OCI-M2 (cell line): ENCODE results near the gene CCDC8.
"Not testable (repeated sequence)": the region's sequence is repeated elsewhere in the genome, so short reads cannot be mapped to it uniquely, and the experiment has no call there.

Experiments
- DNase-seq: peaks from one replicate; lab custom pipeline; 2025; ENCODE audit not compliant: unreplicated experiment; lab: John Stamatoyannopoulos, UW

CCDC8 gene, protein sequence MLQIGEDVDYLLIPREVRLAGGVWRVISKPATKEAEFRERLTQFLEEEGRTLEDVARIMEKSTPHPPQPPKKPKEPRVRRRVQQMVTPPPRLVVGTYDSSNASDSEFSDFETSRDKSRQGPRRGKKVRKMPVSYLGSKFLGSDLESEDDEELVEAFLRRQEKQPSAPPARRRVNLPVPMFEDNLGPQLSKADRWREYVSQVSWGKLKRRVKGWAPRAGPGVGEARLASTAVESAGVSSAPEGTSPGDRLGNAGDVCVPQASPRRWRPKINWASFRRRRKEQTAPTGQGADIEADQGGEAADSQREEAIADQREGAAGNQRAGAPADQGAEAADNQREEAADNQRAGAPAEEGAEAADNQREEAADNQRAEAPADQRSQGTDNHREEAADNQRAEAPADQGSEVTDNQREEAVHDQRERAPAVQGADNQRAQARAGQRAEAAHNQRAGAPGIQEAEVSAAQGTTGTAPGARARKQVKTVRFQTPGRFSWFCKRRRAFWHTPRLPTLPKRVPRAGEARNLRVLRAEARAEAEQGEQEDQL

GRCh38 chr19:46413262-46414031, at the start of gene CCDC8:
Gene CCDC8, minus strand, starts transcription at chr19:46413564. Its CDS starts 754 bp downstream, at chr19:46412810.
- peak; percentile 95 for DNase-seq

- no peak for DNase-seq
These were observed 48.2 kb upstream of the CCDC8 start for GRCh38 chr19:46461537-46461936.

DNA sequence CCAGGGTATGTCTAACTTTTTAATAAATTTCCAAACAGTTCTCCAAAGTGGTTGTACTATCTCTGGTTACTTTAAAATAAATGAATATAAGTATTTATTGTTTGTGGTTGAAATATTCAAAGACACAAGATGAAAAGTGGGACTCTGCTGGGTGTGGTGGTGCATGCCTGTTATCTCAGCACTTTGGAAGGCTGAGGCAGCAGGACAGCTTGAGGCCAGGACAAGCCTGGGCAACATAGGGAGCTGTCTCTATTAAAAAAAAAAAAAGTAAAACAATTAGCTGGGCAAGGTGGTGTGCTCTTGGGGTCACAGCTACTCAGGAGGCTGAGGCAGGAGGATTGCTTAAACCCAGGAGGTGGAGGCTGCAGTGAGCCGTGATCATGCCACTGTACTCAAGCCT, 47.6 kb upstream of the CCDC8 start:
- DNase-seq, result no peak

- no peak for DNase-seq
These were observed 46.7 kb upstream of the CCDC8 start for GRCh38 chr19:46460055-46460454.

GRCh38 chr19:46456930-46457329, 43.6 kb upstream of the CCDC8 start:
- no peak for DNase-seq

GRCh38 chr19:46454244-46454643, 40.9 kb upstream of the CCDC8 start:
- no peak for DNase-seq

DNA sequence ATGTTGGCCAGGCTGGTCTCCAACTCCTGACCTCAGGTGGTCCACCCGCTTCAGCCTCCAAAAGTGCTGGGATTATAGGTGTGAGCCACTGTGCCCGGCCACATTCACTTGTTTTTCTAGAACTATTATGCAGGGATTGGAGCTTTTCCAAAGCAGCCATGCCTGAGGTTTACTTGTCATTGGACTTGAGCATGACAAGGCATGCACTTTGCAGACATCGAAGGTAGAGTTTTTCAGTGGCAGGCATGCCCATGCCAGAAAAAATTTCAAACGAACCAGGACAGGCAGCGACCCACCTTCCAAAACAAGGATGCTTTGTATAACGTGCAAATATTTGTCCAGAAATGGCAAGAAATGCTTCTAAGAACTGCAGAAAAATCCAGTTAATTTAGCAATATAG, 40.3 kb upstream of the CCDC8 start:
- DNase-seq, result no peak

DNA sequence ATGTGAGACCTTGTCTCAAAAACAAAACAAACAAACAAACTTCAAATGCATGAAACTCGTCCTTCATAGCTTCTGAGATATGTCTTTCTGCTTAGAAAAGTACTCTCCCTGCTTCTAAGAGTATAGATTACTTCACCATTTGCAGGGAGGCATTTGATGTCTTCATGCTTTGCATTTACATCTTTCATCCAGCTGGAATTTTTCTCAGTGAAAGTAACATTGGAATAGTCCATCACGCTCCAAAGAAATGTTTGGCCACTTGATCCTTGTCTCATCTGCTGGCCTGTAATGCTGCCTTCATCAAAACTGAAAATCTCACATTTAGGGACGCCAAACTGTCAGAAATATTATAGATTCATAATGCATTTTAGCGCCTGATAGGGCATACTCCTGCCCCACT, 38.8 kb upstream of the CCDC8 start:
- DNase-seq, result no peak

GRCh38 chr19:46451352-46451751, 38.0 kb upstream of the CCDC8 start:
- DNase-seq, result no peak

DNA sequence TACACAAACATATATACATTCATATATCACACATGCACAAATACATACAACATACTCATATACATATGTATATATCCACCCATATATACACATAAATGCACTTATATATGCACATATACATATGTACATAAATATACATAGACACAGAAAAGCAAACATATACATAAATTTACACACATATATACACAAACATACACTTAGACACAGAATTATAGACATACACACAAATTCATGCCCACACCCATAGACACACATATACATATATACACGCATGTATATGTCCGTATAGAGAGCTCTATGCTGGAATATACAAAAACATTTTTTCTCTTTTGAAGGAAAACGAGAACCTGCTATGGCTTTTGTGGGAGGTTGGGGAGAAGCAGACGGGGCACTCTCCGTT, 37.4 kb upstream of the CCDC8 start:
- DNase-seq, result no peak

DNA sequence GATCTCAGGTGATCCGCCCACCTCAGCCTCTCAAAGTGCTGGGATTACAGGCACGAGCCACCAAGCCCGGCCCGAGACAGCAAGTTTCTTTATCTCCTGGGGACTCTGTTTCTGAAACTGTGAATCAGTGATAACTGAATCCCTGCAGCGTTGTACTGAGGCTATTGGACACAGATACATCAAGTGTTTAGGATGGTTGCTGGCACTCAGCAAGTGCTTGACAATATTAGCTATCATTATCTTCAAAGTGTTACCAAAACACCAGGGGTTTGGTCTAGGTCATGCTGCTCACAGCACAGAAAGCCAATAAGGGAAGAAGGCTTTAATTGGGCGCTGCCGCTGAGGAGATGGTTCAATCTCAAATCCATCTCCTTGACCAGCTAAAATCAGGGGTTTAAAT, 35.9 kb upstream of the CCDC8 start:
- no peak for DNase-seq

DNA sequence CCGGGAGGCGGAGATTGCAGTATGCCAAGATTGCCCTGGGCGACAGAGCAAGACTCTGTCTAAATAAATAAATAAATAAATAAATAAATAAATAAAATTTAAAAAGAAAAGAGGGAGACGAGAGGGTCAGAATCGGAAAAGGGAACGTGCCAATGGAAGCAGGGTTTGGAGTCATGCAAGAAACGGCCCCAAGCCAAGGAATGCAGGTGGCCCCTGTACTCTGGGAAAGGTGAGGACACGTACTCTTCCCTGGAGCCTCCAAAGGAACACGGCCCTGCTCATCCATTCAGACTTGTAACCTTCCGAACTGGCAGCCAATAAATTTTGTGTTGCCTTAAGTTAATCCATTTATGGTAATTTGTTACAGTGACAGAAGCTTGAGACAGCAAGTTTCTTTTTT, 35.2 kb upstream of the CCDC8 start:
- no peak for DNase-seq

DNA sequence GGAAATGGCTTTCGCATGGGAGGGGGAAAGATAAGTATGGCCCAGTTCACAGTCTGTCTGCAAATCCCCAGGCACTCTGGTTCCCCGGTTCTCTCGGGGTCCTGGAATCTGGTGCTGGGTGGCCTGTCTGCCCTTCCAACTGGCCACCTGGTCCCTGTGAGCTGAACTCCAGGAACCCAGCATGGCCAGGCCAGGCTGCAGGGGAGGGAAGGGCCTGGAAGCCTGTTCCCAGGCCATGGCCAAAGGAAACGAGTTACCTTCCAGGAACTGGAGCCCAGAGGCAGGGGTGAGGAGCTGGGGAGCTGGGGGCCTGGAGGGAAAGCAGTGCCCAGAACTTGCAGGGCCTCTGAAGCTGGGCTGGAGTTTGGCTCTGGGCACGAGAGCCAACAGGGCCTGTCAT, 34.5 kb upstream of the CCDC8 start:
- no peak for DNase-seq

DNA sequence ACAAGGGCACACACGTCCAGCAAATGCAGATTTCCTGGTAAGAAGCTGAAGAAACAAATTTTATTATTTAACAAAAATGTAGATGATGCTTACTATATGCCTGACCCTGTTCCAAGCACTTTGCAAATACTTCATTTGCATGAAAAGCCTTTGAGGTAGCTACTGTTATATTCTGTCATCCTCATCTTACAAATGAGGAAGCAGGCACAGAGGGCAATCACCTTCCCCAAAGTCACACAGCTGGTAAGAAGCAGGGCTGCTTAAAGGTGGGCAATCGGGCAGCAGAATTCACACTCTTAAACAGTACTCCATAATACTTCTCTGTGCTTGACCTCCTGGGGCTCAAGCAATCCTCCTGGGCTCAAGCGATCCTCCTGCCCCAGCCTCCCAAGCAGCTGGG, 33.6 kb upstream of the CCDC8 start:
- no peak for DNase-seq

- DNase-seq, result no peak
These were observed 32.7 kb upstream of the CCDC8 start for GRCh38 chr19:46446021-46446420.

DNA sequence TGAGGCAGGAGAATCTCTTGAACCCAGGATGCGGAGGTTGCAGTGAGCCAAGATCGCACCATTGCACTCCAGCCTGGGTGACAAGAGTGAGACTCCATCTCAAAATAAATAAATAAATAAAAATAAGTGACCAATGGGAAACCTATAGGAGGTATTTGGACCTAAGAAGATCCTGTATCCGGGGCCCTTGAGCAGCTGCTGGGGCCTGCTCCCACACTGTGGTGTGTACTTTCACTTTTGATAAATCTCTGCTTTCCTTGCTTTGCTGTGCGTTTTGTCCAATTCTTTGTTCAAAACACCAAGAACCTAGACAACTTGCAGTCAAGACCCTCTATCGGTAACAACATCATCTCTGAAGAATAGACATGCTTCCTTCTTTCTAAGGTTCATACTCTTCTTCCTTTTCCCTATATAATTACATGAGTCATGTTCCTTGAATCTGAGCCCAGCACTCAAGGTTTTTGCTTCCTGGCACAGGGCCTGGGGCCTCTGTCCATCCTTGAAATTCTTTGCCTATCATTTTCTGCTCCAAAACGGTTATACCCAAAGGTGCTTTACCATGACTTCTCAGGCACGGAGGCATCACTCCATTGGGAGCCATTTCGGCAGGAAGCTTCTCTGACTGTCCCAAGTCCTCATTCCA, 29.6 kb upstream of the CCDC8 start:
- no peak for DNase-seq

DNA sequence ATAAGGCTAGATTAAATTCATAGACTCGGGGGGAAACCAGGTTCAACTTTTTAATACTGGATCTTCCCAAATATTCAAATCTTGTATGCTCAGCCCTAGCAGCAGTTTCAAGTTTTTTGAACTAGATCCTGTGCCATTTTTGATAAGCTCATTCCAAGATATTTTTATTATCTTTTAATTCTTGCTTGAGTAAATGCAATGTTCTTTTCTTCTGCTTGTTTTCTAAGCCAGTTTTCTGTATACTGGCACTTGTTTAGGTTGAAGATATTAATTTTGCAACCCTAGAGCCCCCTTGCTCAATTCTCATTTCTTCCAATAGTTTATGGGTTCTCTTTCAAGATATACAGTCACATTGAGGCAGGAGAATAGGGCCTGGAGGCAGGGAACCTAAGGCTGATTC, 28.5 kb upstream of the CCDC8 start:
- no peak for DNase-seq

- DNase-seq, result not testable (repeated sequence)
These were observed 22.3 kb upstream of the CCDC8 start for GRCh38 chr19:46435689-46436088.

DNA sequence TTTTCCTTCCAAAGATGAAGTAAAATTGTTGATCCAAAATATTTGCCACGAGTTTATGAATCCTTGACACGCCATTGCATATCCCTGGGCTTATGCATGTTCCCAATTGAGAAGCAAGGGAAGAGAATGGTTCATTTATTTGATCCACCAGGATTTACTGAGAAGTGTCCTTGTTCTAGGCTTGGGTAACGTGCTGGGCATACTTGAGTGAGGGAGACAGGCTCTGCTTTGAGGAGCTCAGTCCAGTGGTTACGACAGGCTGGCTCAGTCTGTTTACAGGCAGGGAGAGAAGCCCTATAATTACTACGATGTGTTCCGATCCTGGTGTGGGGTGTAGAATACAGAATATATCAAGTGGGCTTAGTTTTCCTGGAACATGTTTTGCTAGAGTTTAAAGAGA, 21.6 kb upstream of the CCDC8 start:
- no peak for DNase-seq

DNA sequence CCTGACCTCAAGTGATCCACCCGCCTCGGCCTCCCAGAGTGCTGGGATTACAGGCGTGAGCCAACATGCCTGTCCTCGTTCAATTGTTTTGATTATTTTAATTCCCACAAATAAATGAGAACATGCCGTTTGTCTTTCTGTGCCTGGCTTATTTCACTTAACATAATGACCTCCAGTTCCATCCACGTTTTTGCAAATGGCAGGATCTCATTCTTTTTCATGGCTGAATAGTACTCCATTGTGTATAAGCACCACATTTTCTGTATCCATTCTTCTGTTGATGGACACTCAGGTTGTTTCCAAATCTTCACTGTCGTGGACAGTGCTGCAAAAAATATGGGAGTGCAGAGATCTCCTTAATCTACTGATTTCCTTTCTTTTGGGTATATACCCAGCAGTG, 20.1 kb upstream of the CCDC8 start:
- not testable (repeated sequence) for DNase-seq

DNA sequence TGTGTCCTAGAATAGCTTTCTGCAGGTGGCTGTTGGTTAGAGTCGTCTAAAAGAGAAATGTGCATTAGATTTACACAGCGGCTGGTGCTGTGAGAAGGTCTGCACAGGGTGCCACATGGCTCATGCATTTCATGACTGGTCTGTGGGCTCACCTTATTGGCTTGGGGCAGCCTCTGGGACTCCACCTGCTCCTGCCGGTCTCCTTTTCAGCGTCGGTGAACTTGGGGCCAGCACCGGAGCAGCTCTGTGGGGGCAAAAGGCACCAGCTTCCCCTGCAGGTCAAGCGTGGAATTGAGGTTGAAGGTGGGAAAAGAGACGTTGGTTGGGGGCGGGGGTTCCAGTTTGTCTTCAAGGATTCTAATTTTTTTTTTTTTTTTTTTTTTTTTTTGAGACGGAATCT, 18.5 kb upstream of the CCDC8 start:
- DNase-seq, result no peak

GRCh38 chr19:46429999-46430398, 16.6 kb upstream of the CCDC8 start:
- DNase-seq, result no peak
